Smooth muscle cell (in vitro differentiated cells): ENCODE measurements around the gene PRRC2A. TPM values are rescaled to one million over a fixed set of nuclear protein-coding genes. Genes with fewer than 3 reads are reported as not detected.

Source experiments
- DNase-seq: peaks from one replicate; lab custom pipeline; 2025; ENCODE audit not compliant: unreplicated experiment; lab: John Stamatoyannopoulos, UW
- H2AFZ ChIP-seq: fragments of 200-600 bp; sonication (generic); 2 replicates; pipeline ENCODE4 v1.6.0; 2016; ENCODE audit warnings: antibody characterized with exemption, low read depth, mild to moderate bottlenecking
- H3F3A ChIP-seq: fragments of 200-600 bp; sonication (generic); 2 replicates; pipeline ENCODE4 v1.6.0; 2017; ENCODE audit warnings: antibody characterized with exemption, low read depth
- H3K27ac ChIP-seq: fragments of 200-600 bp; sonication (generic); 2 replicates; pipeline ENCODE4 v1.5.1; 2016; ENCODE audit warnings: low read depth, mild to moderate bottlenecking
- H3K27me3 ChIP-seq: fragments of 200-600 bp; sonication (generic); 2 replicates; pipeline ENCODE4 v1.6.1; 2016; ENCODE audit warnings: low read depth, mild to moderate bottlenecking
- H3K36me3 ChIP-seq: fragments of 200-600 bp; sonication (generic); 2 replicates; pipeline ENCODE4 v1.5.1; 2016; ENCODE audit warnings: low read depth
- H3K4me1 ChIP-seq: fragments of 200-600 bp; sonication (generic); 2 replicates; pipeline ENCODE4 v1.5.1; 2016; ENCODE audit warnings: low read depth
- H3K4me2 ChIP-seq: fragments of 200-600 bp; sonication (generic); 2 replicates; pipeline ENCODE4 v1.6.0; 2016; ENCODE audit warnings: mild to moderate bottlenecking
- H3K4me3 ChIP-seq: fragments of 200-600 bp; sonication (generic); 2 replicates; pipeline ENCODE4 v1.5.1; 2016; ENCODE audit warnings: mild to moderate bottlenecking
- H3K79me2 ChIP-seq: fragments of 200-600 bp; sonication (generic); 2 replicates; pipeline ENCODE4 v1.6.0; 2016; ENCODE audit warnings: low read depth, mild to moderate bottlenecking
- H3K9ac ChIP-seq: fragments of 200-600 bp; sonication (generic); 2 replicates; pipeline ENCODE4 v1.6.0; 2016; ENCODE audit warnings: low read depth
- H3K9me3 ChIP-seq: fragments of 200-600 bp; sonication (generic); replicated peaks from 2 replicates; pipeline ENCODE4 v1.5.1; 2016; ENCODE audit warnings: low read depth
- H4K20me1 ChIP-seq: fragments of 200-600 bp; sonication (generic); 2 replicates; pipeline ENCODE4 v1.6.0; 2016; ENCODE audit warnings: low read depth
- CTCF ChIP-seq: fragments of 200-600 bp; sonication (generic); IDR thresholded peaks from 2 replicates; pipeline ENCODE4 v1.5.1; 2017; ENCODE audit warnings: borderline replicate concordance, mild to moderate bottlenecking, antibody characterized with exemption; ENCODE audit not compliant: insufficient read depth, poor library complexity, severe bottlenecking
- WGBS: methylation state at CpG from one replicate; pipeline ENCODE4 v1.1.7; 2016; ENCODE audit warnings: low lambda C conversion rate; 5-methylcytosine and 5-hydroxymethylcytosine counted together
- polyA plus RNA-seq: library from polyadenylated mRNA; unstranded; fragments of >200 nt; fragmentation: Nextera tagmentation; extraction: Ambion mirVana; gene quantifications from 2 replicates; pipeline ENCODE4 v1.2.1, GENCODE V29; 2016
- total RNA-seq: library from RNA; depleted of rRNA; stranded (reverse); fragments of >200 nt; gene quantifications from 2 replicates; pipeline ENCODE4 v1.2.3, GENCODE V29; 2014

PRRC2A gene
- total and polyA plus RNA-seq, 2 experiments from 2014 or later, result 47.6 to 58.0 TPM

- H3K9me3 ChIP-seq, result no peaks in the 10 kb centered on the region
- H3K4me3 ChIP-seq, result no peak within 1 kb of the TSS
- H3F3A ChIP-seq, result no peaks in the 10 kb centered on the region
- WGBS, result 76% methylated on average over 1 of the region's 1 CpG
- H2AFZ ChIP-seq, result no peak within 1 kb of the TSS
- H3K9ac ChIP-seq, result no peak within 1 kb of the TSS
- no peaks in the 10 kb centered on the region for H4K20me1 ChIP-seq
- no peaks in the 10 kb centered on the region for H3K4me1 ChIP-seq
- no peak within 1 kb of the TSS for H3K27ac ChIP-seq
- no peaks in the 10 kb centered on the region for H3K79me2 ChIP-seq
- no peak for TF ChIP-seq CTCF
- H3K27me3 ChIP-seq, result no peaks in the 10 kb centered on the region
- DNase-seq, result no peak
- no peaks in the 10 kb centered on the region for H3K36me3 ChIP-seq
- H3K4me2 ChIP-seq, result no peak within 1 kb of the TSS
These were observed 34.5 kb upstream of the PRRC2A start, which contains the start of gene LST1 for GRCh38 chr6:31586008-31586407. Gene LST1, plus strand, starts transcription at chr6:31586277. Its CDS starts 1,023 bp downstream, at chr6:31587300.

GRCh38 chr6:31586599-31587281 lies 33.8 kb upstream of the PRRC2A start:
- TF ChIP-seq CTCF, result no peak
- Histone ChIP-seq H3F3A (no peaks in the 10 kb centered on the region), H3K79me2 (no peaks in the 10 kb centered on the region), H3K27ac (no peak overlapping the region), H3K4me3 (no peak overlapping the region), H3K27me3 (no peaks in the 10 kb centered on the region), H3K9me3 (no peaks in the 10 kb centered on the region), H3K36me3 (no peaks in the 10 kb centered on the region), H3K4me1 (no peaks in the 10 kb centered on the region), H3K9ac (no peak overlapping the region), H3K4me2 (no peak overlapping the region), H4K20me1 (no peaks in the 10 kb centered on the region), H2AFZ (no peak overlapping the region)
- DNase-seq, result no peak
- WGBS, result 71% methylated on average over 9 of the region's 9 CpGs

GRCh38 chr6:31587791-31588777 lies 32.4 kb upstream of the PRRC2A start:
- H3K36me3 ChIP-seq, result no peaks in the 10 kb centered on the region
- no peaks in the 10 kb centered on the region for H3K79me2 ChIP-seq
- no peaks in the 10 kb centered on the region for H3K9me3 ChIP-seq
- H4K20me1 ChIP-seq, result no peaks in the 10 kb centered on the region
- no peaks in the 10 kb centered on the region for H3F3A ChIP-seq
- H3K27ac ChIP-seq, result no peak overlapping the region
- no peaks in the 10 kb centered on the region for H3K4me1 ChIP-seq
- no peak for TF ChIP-seq CTCF
- no peaks in the 10 kb centered on the region for H3K27me3 ChIP-seq
- no peak for DNase-seq
- WGBS, result 82% methylated on average over 10 of the region's 12 CpGs
- no peak overlapping the region for H2AFZ ChIP-seq
- H3K9ac ChIP-seq, result no peak overlapping the region
- no peak overlapping the region for H3K4me3 ChIP-seq
- no peak overlapping the region for H3K4me2 ChIP-seq
